HFFc6 (cell line): Measurements from ENCODE around the gene DDN. TPM values are rescaled to one million over a fixed set of nuclear protein-coding genes. Genes with fewer than 3 reads are reported as not detected.

Source experiments
- DNase-seq: peaks from one replicate; pipeline ENCODE4 v3.0.0-alpha.2; 2018
- H3K27ac Mint-ChIP-seq: 2 replicates; pipeline ENCODE4 v1.8.0; 2020; ENCODE audit warnings: mild to moderate bottlenecking, mixed read lengths
- H3K27me3 Mint-ChIP-seq: 2 replicates; pipeline ENCODE4 v1.8.0; 2021; ENCODE audit warnings: mild to moderate bottlenecking, moderate library complexity, mixed read lengths; ENCODE audit not compliant: insufficient read depth
- H3K36me3 Mint-ChIP-seq: 2 replicates; pipeline ENCODE4 v1.8.0; 2021; ENCODE audit warnings: low read depth, mixed read lengths
- H3K4me1 Mint-ChIP-seq: 2 replicates; pipeline ENCODE4 v1.8.0; 2020; ENCODE audit warnings: low read depth, mixed read lengths
- H3K4me3 Mint-ChIP-seq: 2 replicates; pipeline ENCODE4 v1.8.0; 2020; ENCODE audit warnings: mild to moderate bottlenecking, moderate library complexity, mixed read lengths
- H3K9me3 Mint-ChIP-seq: 2 replicates; pipeline ENCODE4 v1.8.0; 2020; ENCODE audit warnings: mild to moderate bottlenecking, mixed read lengths
- CTCF ChIP-seq: fragments of 200-600 bp; sonication (generic); IDR thresholded peaks from 2 replicates; pipeline ENCODE4 v1.5.0; 2021; ENCODE audit warnings: antibody characterized with exemption, mild to moderate bottlenecking
- total RNA-seq, 6 experiments: library from RNA; stranded (reverse); fragmentation: NEBNext Ultra II Directional; extraction: Animal tissue kit (Norgen Biotek cat#: 25700); gene quantifications; 2 replicates in 1 of 6; 3 replicates in 5 of 6; pipeline ENCODE4 v1.2.3, GENCODE V29; 2021

Gene DDN
- total RNA-seq, 6 experiments from 2014 or later: 0.17 to 0.40 (median 0.23) TPM

- Mint-ChIP-seq H3K4me1 (peaks cover 16% of the 10 kb centered on the region), H3K9me3 (no peaks in the 10 kb centered on the region), H3K27ac (no peak overlapping the region), H3K4me3 (no peak overlapping the region), H3K36me3 (peaks cover 5% of the 10 kb centered on the region), H3K27me3 (no peaks in the 10 kb centered on the region; the same call in 1 of the 2 replicates)
- no peak for TF ChIP-seq CTCF
- DNase-seq: no peak
Observed at GRCh38 chr12:48946943-48947342, 52.2 kb downstream of the DDN start.

- peaks cover 5% of the 10 kb centered on the region for H3K36me3 Mint-ChIP-seq
- no peak overlapping the region for H3K4me3 Mint-ChIP-seq
- DNase-seq: no peak
- no peaks in the 10 kb centered on the region; the same call in 1 of the 2 replicates for H3K27me3 Mint-ChIP-seq
- H3K9me3 Mint-ChIP-seq: no peaks in the 10 kb centered on the region
- H3K27ac Mint-ChIP-seq: peak overlapping the region; percentile 18; the same call in 1 of the 2 replicates
- peaks cover 16% of the 10 kb centered on the region for H3K4me1 Mint-ChIP-seq
- TF ChIP-seq CTCF: no peak
Observed at GRCh38 chr12:48946205-48946604, 53.0 kb downstream of the DDN start.

Other genes starting within 250 kb of the DDN start
- 10 to 100 TPM; 20.3 to 31.6 (median 22.4) TPM for gene ADCY6, start 210.3 kb downstream of the DDN start, total RNA-seq
- 10 to 100 TPM; 32.3 to 44.4 (median 38.4) TPM for gene CACNB3, start 180.9 kb downstream of the DDN start, total RNA-seq
- 10 to 100 TPM; 57.4 to 84.1 (median 69.8) TPM for gene DDX23, start 147.2 kb downstream of the DDN start, total RNA-seq
- under 1 TPM in 4 of 6 experiments, not detected in 2; 0.12 to 0.68 (median 0.18) TPM for gene RND1, start 133.5 kb downstream of the DDN start, total RNA-seq
- gene FKBP11, start 73.9 kb downstream of the DDN start, total RNA-seq: 100 to 1,000 TPM in 2 of 6 experiments, 10 to 100 TPM in 4; 59.2 to 117 (median 70.8) TPM
- gene ARF3, start 41.9 kb downstream of the DDN start, total RNA-seq: 100 to 1,000 TPM; 186 to 213 (median 203) TPM
- 1 to 10 TPM in 4 of 6 experiments, under 1 TPM in 2; 0.87 to 1.7 (median 1.3) TPM for gene WNT10B, start 27.6 kb downstream of the DDN start, total RNA-seq
- not detected for gene WNT1, start 21.1 kb downstream of the DDN start, total RNA-seq
- gene PRKAG1, start 19.4 kb upstream of the DDN start, total RNA-seq: 10 to 100 TPM; 79.0 to 92.0 (median 83.3) TPM
- gene KMT2D, start 61.4 kb upstream of the DDN start, total RNA-seq: 10 to 100 TPM; 43.9 to 66.6 (median 48.4) TPM
- gene RHEBL1, start 70.6 kb upstream of the DDN start, total RNA-seq: 1 to 10 TPM in 1 of 6 experiments, under 1 TPM in 5; 0.60 to 1.6 (median 0.86) TPM
- under 1 TPM in 1 of 6 experiments, not detected in 5; 0.07 TPM for gene DHH, start 95.4 kb upstream of the DDN start, total RNA-seq
- gene LMBR1L, start 111.5 kb upstream of the DDN start, total RNA-seq: 10 to 100 TPM; 23.0 to 31.0 (median 26.2) TPM
- 1,000 to 10,000 TPM; 1,208 to 2,585 (median 2,279) TPM for gene TUBA1B, start 132.0 kb upstream of the DDN start, total RNA-seq
- 100 to 1,000 TPM; 227 to 300 (median 257) TPM for gene TUBA1A, start 189.7 kb upstream of the DDN start, total RNA-seq